ENCODE results near the gene KIF6.

GRCh38 chr6:39339096-39339867 is 385.9 kb downstream of the KIF6 start:
- TF ChIP-seq CTCF (IDR thresholded peaks at IDR 0.05) = no peak
- TF ChIP-seq CHD2 (IDR thresholded peaks at IDR 0.05; ENCODE audit: low read length, partially characterized antibody) = no peak
- no peak for TF ChIP-seq TFCP2L1 (CRISPR knock-in tag; IDR thresholded peaks at IDR 0.05)
- no peak for TF ChIP-seq CEBPB (IDR thresholded peaks at IDR 0.05)
- TF ChIP-seq RCOR1 (IDR thresholded peaks at IDR 0.05; ENCODE audit: low read depth, low read length) = no peak
- TF ChIP-seq FOSL2 (IDR thresholded peaks at IDR 0.05) = no peak
- TF ChIP-seq FOSL2 (CRISPR knock-in tag; IDR thresholded peaks at IDR 0.05) = no peak
- TF ChIP-seq HOXB13 (CRISPR knock-in tag; IDR thresholded peaks at IDR 0.05; ENCODE audit: low read depth) = no peak
- TF ChIP-seq ELK1 (IDR thresholded peaks at IDR 0.05; ENCODE audit: low read depth, low read length) = no peak
- TF ChIP-seq NFE2L2 (conservative IDR thresholded peaks at IDR 0.05; ENCODE audit: low read length) = no peak
- TF ChIP-seq RNF2 (IDR thresholded peaks at IDR 0.05; ENCODE audit: borderline replicate concordance, low read depth) = no peak
- TF ChIP-seq RARB (CRISPR knock-in tag; IDR thresholded peaks at IDR 0.05) = no peak
- TF ChIP-seq ZSCAN20 (CRISPR knock-in tag; IDR thresholded peaks at IDR 0.05) = no peak

Data from A549 (cell line).